HCT116 (cell line): Measurements from ENCODE around the gene RSAD2.

Experiments
- EGR1 ChIP-seq: IDR thresholded peaks from 2 replicates; pipeline ENCODE4 v1.6.1; 2012; ENCODE audit warnings: low read depth
- POLR2AphosphoS5 ChIP-seq: IDR thresholded peaks from 2 replicates; pipeline ENCODE4 v1.6.1; 2011; ENCODE audit warnings: mild to moderate bottlenecking, low read depth, low read length, moderate library complexity
- SP1 ChIP-seq: IDR thresholded peaks from 2 replicates; pipeline ENCODE4 v1.6.1; 2012; ENCODE audit warnings: low read depth
- TCF7L2 ChIP-seq: IDR thresholded peaks from 2 replicates; pipeline ENCODE4 v1.7.0; 2011; ENCODE audit warnings: borderline replicate concordance, inconsistent platforms; ENCODE audit not compliant: insufficient read depth, insufficient read length; ENCODE audit errors: extremely low read depth
- YY1 ChIP-seq: IDR thresholded peaks from 2 replicates; pipeline ENCODE4 v1.6.1; 2011; ENCODE audit warnings: low read length, low read depth, moderate library complexity, mild to moderate bottlenecking; ENCODE audit not compliant: insufficient replicate concordance; ENCODE audit errors: extremely low read depth
- TF ChIP-seq, protein P1 (sequence below), 3 experiments: fragments of 200-600 bp in 1 of 3; sonication (generic) in 1 of 3; IDR thresholded peaks in 2 of 3; conservative IDR thresholded peaks in 1 of 3; 2 replicates each; pipeline ENCODE4 v1.5.1; 2012 to 2017; ENCODE audit warnings: low read depth in 2 of 3, low read length in 2 of 3, antibody characterized with exemption in 1 of 3, borderline replicate concordance in 1 of 3, control low read depth in 1 of 3, mild to moderate bottlenecking in 1 of 3, mixed read lengths in 1 of 3, mixed run types in 1 of 3, moderate library complexity in 1 of 3; ENCODE audit not compliant: insufficient read depth in 1 of 3
- TF ChIP-seq, protein P2 (sequence below): IDR thresholded peaks from 2 replicates; pipeline ENCODE4 v1.6.1; 2012; ENCODE audit warnings: low read depth

DNA sequence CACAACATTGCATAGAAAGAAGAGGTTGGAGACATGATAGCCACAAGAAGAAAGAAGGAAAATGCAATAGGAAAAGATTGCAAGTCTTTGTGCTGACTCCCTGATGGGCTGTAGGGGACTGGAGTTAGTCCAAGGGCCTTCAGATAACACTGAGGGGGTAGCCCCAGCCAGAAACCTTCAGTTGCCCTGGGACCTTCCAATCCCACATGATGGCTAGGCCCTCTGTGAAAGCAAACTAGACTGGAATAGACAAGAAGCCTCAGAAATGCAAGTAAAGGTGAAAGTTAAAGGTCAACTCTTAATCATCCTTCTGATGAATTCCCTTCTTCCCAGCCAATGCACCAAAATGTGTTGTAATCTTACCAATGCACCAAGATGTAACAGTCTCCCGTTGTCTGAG is 31.0 kb upstream of the RSAD2 start:
- TF ChIP-seq, protein P1, sequence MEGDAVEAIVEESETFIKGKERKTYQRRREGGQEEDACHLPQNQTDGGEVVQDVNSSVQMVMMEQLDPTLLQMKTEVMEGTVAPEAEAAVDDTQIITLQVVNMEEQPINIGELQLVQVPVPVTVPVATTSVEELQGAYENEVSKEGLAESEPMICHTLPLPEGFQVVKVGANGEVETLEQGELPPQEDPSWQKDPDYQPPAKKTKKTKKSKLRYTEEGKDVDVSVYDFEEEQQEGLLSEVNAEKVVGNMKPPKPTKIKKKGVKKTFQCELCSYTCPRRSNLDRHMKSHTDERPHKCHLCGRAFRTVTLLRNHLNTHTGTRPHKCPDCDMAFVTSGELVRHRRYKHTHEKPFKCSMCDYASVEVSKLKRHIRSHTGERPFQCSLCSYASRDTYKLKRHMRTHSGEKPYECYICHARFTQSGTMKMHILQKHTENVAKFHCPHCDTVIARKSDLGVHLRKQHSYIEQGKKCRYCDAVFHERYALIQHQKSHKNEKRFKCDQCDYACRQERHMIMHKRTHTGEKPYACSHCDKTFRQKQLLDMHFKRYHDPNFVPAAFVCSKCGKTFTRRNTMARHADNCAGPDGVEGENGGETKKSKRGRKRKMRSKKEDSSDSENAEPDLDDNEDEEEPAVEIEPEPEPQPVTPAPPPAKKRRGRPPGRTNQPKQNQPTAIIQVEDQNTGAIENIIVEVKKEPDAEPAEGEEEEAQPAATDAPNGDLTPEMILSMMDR (IDR thresholded peaks at IDR 0.05 in 2 of 3, conservative IDR thresholded peaks at IDR 0.05 in 1 of 3; ENCODE audit: borderline replicate concordance in 1 of 3, insufficient read depth in 1 of 3, low read depth in 2 of 3, low read length in 2 of 3) = no peak
- TF ChIP-seq YY1 (no peak), EGR1 (no peak), TCF7L2 (no peak), SP1 (no peak), POLR2AphosphoS5 (no peak)
- TF ChIP-seq, protein P2, sequence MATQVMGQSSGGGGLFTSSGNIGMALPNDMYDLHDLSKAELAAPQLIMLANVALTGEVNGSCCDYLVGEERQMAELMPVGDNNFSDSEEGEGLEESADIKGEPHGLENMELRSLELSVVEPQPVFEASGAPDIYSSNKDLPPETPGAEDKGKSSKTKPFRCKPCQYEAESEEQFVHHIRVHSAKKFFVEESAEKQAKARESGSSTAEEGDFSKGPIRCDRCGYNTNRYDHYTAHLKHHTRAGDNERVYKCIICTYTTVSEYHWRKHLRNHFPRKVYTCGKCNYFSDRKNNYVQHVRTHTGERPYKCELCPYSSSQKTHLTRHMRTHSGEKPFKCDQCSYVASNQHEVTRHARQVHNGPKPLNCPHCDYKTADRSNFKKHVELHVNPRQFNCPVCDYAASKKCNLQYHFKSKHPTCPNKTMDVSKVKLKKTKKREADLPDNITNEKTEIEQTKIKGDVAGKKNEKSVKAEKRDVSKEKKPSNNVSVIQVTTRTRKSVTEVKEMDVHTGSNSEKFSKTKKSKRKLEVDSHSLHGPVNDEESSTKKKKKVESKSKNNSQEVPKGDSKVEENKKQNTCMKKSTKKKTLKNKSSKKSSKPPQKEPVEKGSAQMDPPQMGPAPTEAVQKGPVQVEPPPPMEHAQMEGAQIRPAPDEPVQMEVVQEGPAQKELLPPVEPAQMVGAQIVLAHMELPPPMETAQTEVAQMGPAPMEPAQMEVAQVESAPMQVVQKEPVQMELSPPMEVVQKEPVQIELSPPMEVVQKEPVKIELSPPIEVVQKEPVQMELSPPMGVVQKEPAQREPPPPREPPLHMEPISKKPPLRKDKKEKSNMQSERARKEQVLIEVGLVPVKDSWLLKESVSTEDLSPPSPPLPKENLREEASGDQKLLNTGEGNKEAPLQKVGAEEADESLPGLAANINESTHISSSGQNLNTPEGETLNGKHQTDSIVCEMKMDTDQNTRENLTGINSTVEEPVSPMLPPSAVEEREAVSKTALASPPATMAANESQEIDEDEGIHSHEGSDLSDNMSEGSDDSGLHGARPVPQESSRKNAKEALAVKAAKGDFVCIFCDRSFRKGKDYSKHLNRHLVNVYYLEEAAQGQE = no peak
